ENCODE measurements around the gene METTL13. TPM values are rescaled to one million over a fixed set of nuclear protein-coding genes. Genes with fewer than 3 reads are reported as not detected.

The METTL13 gene
- total and polyA plus RNA-seq, 4 donors, result 10.4 to 28.4 (median 23.8) TPM

DNA sequence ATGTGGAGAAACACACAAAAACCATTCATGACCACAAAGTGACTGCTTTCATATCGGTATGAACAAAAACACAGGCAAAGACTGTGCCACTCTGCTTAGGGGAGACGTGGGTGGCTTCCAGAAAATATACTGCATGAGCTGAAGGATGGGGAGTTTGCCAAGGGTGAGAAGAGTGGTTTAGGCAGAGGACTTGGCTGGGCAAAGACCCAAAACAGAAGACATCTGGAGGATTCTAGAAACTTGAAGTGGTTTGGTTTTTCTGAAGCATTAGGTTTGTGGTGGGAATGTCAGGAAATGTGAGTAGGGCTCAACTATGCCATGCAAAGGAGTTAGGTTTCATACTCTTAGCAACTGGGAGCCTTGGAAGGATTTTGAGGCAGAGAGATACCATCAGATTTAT is 33.2 kb downstream of the METTL13 start:
- H3K27ac ChIP-seq (ENCODE audit: low read depth in 1 of 2, low read length in 1 of 2), result no peak overlapping the region
- H3K9ac ChIP-seq (ENCODE audit: insufficient read depth in 1 of 2, low read length in 2 of 2), result no peak overlapping the region
- no peaks in the 10 kb centered on the region for H3K9me3 ChIP-seq (ENCODE audit: control insufficient read depth in 4 of 4, insufficient read depth in 3 of 4, low read length in 3 of 4)
- no peaks in the 10 kb centered on the region for H3K4me1 ChIP-seq (ENCODE audit: control insufficient read depth in 5 of 5, insufficient read depth in 5 of 5, low read length in 5 of 5)
- H3K36me3 ChIP-seq (ENCODE audit: control insufficient read depth in 4 of 4, insufficient read depth in 4 of 4, low read length in 4 of 4), result no peaks in the 10 kb centered on the region
- no peak overlapping the region for H3K4me3 ChIP-seq
- ATAC-seq (ENCODE audit: insufficient read depth, low FRiP score) (no peak), DNase-seq (peak in 1 of 3 donors; percentile 9)
- H3K27me3 ChIP-seq (ENCODE audit: control insufficient read depth in 3 of 3, insufficient read depth in 3 of 3, low read length in 2 of 3), result no peaks in the 10 kb centered on the region
- no peak for TF ChIP-seq CTCF (IDR thresholded peaks at IDR 0.05; ENCODE audit: control extremely low read depth, extremely low read depth)
- 30 to 45% methylated on average over 2 of the region's 2 CpGs for WGBS, 2 donors

GRCh38 chr1:171816300-171816901 is 34.9 kb downstream of the METTL13 start:
- Histone ChIP-seq H3K27me3 (ENCODE audit: control insufficient read depth in 3 of 3, insufficient read depth in 3 of 3, low read length in 2 of 3) (no peaks in the 10 kb centered on the region), H3K27ac (ENCODE audit: low read depth in 1 of 2, low read length in 1 of 2) (no peak overlapping the region), H3K9me3 (ENCODE audit: control insufficient read depth in 4 of 4, insufficient read depth in 3 of 4, low read length in 3 of 4) (no peaks in the 10 kb centered on the region), H3K4me3 (no peak overlapping the region), H3K36me3 (ENCODE audit: control insufficient read depth in 4 of 4, insufficient read depth in 4 of 4, low read length in 4 of 4) (no peaks in the 10 kb centered on the region), H3K9ac (ENCODE audit: insufficient read depth in 1 of 2, low read length in 2 of 2) (no peak overlapping the region), H3K4me1 (ENCODE audit: control insufficient read depth in 5 of 5, insufficient read depth in 5 of 5, low read length in 5 of 5) (no peaks in the 10 kb centered on the region)
- no peak for DNase-seq
- WGBS, 2 donors, result 93 to 94% methylated on average over 3 of the region's 3 CpGs
- no peak for ATAC-seq (ENCODE audit: insufficient read depth, low FRiP score)
- TF ChIP-seq CTCF (IDR thresholded peaks at IDR 0.05; ENCODE audit: control extremely low read depth, extremely low read depth), result no peak

DNA sequence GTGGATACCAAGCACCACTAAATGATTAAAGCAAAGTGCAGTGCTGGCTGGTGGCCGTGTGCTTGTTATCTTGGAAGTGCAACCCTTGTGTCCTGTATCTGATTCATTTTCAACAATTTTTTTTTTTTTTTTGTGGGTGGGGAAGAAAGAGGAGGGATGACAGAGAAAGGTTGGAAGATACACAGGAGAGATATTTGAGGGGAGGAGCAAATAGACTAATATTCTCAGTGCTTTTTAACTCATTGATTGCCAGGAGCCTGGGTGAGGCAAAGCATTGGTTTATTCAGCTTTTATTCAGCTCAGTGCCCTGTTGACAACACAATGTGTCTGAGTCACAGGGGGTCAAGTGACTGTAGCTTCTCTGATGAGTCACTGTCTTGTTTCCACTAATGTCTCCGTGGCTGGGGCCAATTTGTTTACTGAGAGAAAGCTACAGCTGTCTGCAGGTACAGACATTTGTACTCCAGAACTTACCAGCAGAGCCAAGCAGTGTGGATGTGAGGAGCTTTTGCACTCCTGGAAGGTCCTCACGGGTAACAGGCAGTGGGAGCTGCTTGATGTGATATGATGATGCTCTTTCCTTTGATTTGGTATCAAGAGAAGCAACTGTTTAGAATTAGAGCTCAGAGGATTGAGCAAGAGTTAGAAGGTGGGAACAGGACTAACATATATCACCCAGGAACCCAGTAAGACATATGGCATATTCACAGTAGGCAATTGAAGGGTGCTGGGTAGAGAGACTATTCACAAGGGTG is 36.2 kb downstream of the METTL13 start:
- Histone ChIP-seq H3K9ac (ENCODE audit: insufficient read depth in 1 of 2, low read length in 2 of 2) (no peak overlapping the region), H3K4me1 (ENCODE audit: control insufficient read depth in 5 of 5, insufficient read depth in 5 of 5, low read length in 5 of 5) (no peaks in the 10 kb centered on the region), H3K36me3 (ENCODE audit: control insufficient read depth in 4 of 4, insufficient read depth in 4 of 4, low read length in 4 of 4) (no peaks in the 10 kb centered on the region), H3K9me3 (ENCODE audit: control insufficient read depth in 4 of 4, insufficient read depth in 3 of 4, low read length in 3 of 4) (no peaks in the 10 kb centered on the region), H3K27ac (ENCODE audit: low read depth in 1 of 2, low read length in 1 of 2) (no peak overlapping the region), H3K27me3 (ENCODE audit: control insufficient read depth in 3 of 3, insufficient read depth in 3 of 3, low read length in 2 of 3) (no peaks in the 10 kb centered on the region), H3K4me3 (no peak overlapping the region)
- no peak for DNase-seq
- no peak for ATAC-seq (ENCODE audit: insufficient read depth, low FRiP score)
- WGBS, 2 donors, result 39 to 44% methylated on average over 3 of the region's 3 CpGs
- no peak for TF ChIP-seq CTCF (IDR thresholded peaks at IDR 0.05; ENCODE audit: control extremely low read depth, extremely low read depth)
